NK-92 (cell line): ENCODE results near the gene TAOK1.
"Not testable (repeated sequence)": the region's sequence is repeated elsewhere in the genome, so short reads cannot be mapped to it uniquely, and the experiment has no call there.

ENCODE experiments used
- DNase-seq: peaks from one replicate; lab custom pipeline; 2025; ENCODE audit not compliant: unreplicated experiment; lab: John Stamatoyannopoulos, UW

TAOK1 gene

GRCh38 chr17:29443041-29443739 is 53.0 kb downstream of the TAOK1 start:
- DNase-seq: no peak

GRCh38 chr17:29444589-29444988 is 54.4 kb downstream of the TAOK1 start:
- DNase-seq: no peak

- no peak for DNase-seq
These were observed 55.7 kb downstream of the TAOK1 start for GRCh38 chr17:29445844-29446243.

- no peak for DNase-seq
These were observed 59.9 kb downstream of the TAOK1 start for GRCh38 chr17:29449865-29450671.

- DNase-seq: no peak
These were observed 61.1 kb downstream of the TAOK1 start for GRCh38 chr17:29451121-29451742.

- DNase-seq: no peak
These were observed 67.9 kb downstream of the TAOK1 start for GRCh38 chr17:29458066-29458465.

GRCh38 chr17:29461483-29462206 is 71.5 kb downstream of the TAOK1 start:
- no peak for DNase-seq

GRCh38 chr17:29469276-29469675 is 79.1 kb downstream of the TAOK1 start:
- DNase-seq: no peak

- DNase-seq: not testable (repeated sequence)
These were observed 83.3 kb downstream of the TAOK1 start for GRCh38 chr17:29473437-29473836.

GRCh38 chr17:29474297-29474696 is 84.1 kb downstream of the TAOK1 start:
- no peak for DNase-seq

- no peak for DNase-seq
These were observed 85.7 kb downstream of the TAOK1 start for GRCh38 chr17:29475891-29476290.

GRCh38 chr17:29480249-29480928 is 90.2 kb downstream of the TAOK1 start:
- not testable (repeated sequence) for DNase-seq

- DNase-seq: no peak
These were observed 93.3 kb downstream of the TAOK1 start for GRCh38 chr17:29483503-29483902.

GRCh38 chr17:29495011-29495410 is 104.8 kb downstream of the TAOK1 start:
- no peak for DNase-seq

GRCh38 chr17:29504711-29505110 is 114.5 kb downstream of the TAOK1 start:
- no peak for DNase-seq

- DNase-seq: no peak
These were observed 115.7 kb downstream of the TAOK1 start for GRCh38 chr17:29505836-29506235.

GRCh38 chr17:29510953-29511352 is 120.8 kb downstream of the TAOK1 start:
- DNase-seq: no peak

- no peak for DNase-seq
These were observed 124.6 kb downstream of the TAOK1 start for GRCh38 chr17:29514792-29515191.

- no peak for DNase-seq
These were observed 128.2 kb downstream of the TAOK1 start for GRCh38 chr17:29518359-29518758.

- no peak for DNase-seq
These were observed 134.5 kb downstream of the TAOK1 start for GRCh38 chr17:29524692-29525091.

- no peak for DNase-seq
These were observed 136.2 kb downstream of the TAOK1 start for GRCh38 chr17:29526322-29526721.
